SIG-M5 (cell line): ENCODE data around the gene CACNA1E.
"Not testable (repeated sequence)": the region's sequence is repeated elsewhere in the genome, so short reads cannot be mapped to it uniquely, and the experiment has no call there.

Source experiments
- DNase-seq: peaks from one replicate; lab custom pipeline; 2025; lab: John Stamatoyannopoulos, UW

The CACNA1E gene

DNA sequence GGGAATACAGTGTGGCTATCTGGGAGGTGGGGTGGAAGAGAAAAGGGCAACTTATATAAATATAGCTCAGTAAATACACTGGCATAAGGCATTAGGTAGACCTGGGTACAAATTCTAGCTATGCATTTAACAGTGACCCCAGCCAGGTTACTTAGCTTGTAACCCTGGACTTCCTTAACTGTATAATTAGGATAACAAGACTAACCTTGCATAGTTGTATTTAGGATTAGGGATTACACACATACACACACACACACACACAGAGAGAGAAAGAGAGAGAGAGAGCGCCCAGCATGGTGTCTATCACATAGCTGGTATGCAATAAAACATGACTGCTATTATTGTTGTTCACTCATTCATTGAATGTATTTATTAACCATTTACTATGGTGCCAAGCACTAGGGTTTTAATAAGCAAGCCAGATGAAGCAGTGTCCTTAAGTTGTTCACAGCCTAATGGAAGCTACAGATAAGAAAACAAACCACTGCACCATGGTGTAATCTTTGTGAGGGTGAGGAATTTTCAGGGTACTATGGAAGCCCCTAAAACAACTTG, 326.8 kb downstream of the CACNA1E start:
- DNase-seq: no peak

GRCh38 chr1:181812208-181812607, 328.9 kb downstream of the CACNA1E start:
- DNase-seq: no peak

DNA sequence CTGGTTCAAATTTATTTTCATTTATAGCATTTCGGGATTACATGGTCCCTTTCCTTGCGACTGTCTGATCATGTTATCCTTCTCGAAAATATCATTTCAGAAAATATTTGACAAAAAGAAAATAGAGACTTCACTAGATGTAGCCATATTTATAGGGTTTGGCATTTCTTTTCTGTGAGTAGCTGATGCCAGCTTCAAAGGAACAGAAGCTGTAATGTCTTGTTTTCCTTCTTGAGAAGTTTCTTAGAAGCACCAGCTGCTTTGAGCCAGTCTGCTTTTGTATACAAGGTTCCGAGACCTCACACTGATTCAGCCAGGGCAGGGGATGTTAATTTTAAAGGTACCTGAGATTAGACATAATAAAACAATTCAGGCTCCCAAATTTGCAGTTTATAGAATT, 329.9 kb downstream of the CACNA1E start:
- no peak for DNase-seq

DNA sequence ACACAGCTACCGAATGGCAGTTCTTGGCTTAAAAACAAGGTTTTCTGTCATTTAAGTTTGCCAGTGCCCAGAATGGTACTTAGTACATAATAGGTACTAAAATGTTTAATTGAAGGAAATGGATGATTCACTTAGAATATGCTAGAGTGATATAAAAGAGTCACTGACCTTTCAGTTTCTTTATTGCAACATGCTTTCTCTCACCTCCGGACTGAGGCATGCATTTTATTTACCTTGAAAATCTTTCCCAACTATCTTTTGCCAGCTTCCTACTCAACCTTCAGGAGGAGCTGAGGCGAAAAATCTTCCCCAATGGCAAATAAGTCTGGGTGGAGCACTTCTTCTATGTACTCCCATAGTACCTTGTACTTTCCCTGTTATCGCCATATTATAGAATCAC, 333.3 kb downstream of the CACNA1E start:
- DNase-seq: no peak

DNA sequence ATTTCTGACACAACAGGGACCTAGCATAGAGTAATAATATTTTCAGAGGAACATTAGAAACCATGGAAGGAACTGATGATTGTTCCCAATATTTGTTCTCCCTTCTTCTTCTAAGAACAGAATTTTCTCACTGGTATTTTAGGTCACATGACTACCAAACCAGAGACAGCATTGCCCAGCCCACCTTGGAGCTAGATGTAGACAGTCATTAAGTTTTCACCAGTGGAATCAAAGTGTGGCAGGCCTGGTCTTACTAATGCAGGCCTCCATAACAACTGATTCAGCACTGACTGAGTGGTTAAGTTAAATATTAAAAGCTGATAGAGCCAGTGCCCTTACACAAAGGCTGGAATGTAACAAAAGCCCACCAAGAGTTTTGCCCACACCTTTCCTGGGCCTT, 333.8 kb downstream of the CACNA1E start:
- no peak for DNase-seq

DNA sequence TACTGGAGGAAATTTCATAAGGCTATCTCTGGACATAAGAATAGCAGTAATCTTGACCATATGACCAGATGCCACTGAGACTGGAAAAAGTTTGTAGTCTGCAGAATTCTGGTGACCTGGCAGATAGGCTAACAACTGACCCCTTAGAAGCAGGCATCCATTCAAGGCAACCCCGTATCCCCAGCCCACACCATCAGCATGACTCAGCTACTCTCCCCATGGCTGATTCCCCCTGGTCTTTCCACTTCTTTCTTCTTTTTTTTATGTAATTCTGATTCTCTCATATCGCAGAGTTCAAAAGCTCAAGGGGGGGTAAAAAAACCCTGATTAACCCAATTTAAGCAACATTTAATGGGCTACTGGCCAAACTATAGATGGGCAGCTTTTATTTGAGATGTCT, 335.1 kb downstream of the CACNA1E start:
- no peak for DNase-seq

GRCh38 chr1:181818943-181819342, 335.6 kb downstream of the CACNA1E start:
- no peak for DNase-seq

- no peak for DNase-seq
Measured at GRCh38 chr1:181821701-181822100, 338.4 kb downstream of the CACNA1E start.

DNA sequence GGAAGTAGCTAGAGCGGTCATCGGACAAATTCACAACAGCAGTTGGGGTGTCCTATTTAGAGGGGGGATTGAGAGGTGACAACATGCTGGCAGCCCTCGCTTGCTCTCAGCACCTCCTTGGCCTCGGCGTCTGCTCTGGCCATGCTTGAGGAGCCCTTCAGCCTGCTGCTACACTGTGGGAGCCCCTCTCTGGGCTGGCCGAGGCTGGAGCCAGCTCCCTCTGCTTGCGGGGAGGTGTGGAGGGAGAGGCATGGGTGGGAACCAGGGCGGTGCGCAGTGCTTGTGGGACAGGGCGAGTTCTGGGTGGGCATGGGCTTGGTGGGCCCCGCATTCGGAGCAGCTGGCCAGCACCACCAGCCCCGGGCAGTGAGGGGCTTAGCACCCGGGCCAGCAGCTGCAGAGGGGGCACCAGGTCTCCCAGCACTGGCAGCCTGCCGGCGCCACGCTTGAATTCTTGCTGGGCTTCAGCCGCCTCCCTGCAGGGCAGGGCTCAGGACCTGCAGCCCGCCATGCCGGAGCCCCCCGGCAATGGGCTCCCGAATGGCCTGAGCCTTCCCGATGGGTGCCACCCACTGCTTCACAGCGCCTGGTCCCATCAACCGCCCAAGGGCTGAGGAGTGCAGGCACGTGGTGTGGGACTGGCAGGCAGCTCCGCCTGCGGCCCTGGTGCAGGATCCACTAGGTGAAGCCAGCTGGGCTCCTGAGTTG, 349.0 kb downstream of the CACNA1E start:
- DNase-seq: not testable (repeated sequence)

GRCh38 chr1:181846001-181846645, 362.8 kb downstream of the CACNA1E start:
- no peak for DNase-seq

DNA sequence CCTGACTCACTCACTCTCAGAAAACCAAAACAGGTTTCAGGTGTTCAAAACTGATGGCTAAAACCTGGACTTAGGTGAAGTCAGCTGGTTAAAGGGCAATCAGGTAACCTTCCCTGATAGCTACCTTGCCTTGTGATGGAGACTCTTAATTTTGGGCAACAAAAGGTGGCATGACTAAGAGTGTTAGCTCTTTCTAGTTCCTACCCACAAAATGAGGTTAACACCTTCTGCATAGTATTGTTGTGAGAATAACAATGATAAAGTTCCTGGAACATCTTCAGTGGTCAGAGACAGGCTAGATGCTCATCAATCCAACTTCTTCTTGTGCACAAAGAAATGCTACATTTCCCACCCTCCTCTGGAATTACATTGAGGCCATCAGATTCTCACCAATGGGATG, 363.4 kb downstream of the CACNA1E start:
- DNase-seq: no peak

DNA sequence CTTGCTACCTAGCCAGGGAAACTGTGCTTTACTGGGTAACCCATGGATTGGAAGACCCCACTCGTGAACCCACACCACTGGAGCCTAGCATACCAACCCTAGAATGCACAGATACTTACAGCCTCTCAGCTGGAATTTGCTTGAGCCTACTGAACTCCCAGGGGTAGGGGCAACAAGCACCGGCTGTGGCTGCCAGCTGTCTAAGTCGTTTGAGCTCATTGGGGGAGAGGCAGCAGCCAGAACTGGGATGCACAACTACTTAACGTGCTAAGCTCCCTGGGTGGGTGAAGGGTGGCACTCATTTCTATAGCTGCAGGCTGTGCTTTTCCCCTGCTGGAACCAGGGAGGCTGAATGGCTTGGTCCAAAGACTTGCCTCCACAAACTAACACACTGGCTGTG, 365.8 kb downstream of the CACNA1E start:
- no peak for DNase-seq

DNA sequence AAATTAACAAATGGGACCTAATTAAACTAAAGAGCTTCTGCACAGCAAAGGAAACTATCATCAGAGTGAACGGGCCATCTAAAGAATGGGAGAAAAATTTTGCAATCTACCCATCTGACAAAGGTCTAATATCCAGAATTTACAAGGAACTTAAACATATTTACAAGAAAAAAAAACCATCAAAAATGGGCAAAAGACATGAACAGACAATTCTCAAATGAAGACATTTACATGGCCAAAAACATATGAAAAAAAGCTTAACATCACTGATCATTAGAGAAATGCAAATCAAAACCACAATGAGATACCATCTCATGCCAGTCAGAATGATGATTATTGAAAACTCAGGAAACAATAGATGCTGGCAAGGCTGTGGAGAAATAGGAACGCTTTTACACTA, 370.9 kb downstream of the CACNA1E start:
- DNase-seq: not testable (repeated sequence)

DNA sequence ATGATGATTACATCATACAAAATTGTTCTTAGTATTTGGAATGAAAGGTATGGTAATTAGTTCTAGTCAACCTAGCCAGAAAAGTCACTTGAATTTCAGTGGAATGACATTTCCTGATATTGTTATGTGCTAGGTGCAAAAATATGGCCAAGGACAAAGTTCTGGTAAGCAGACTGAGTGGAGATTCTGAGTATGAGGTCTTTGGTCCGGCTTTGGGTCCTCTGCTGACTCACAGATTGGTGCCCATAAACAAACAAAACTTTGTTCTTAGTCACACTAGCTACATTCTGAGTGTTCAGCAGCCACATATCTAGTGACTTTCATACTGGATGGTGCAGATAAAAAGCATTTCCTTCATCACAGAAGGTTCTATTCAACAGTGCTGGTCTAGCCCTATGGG, 372.1 kb downstream of the CACNA1E start:
- no peak for DNase-seq
